Measurements from ENCODE around the gene HNF1B. TPM values are rescaled to one million over a fixed set of nuclear protein-coding genes. Genes with fewer than 3 reads are reported as not detected.
"Not testable (repeated sequence)": the region's sequence is repeated elsewhere in the genome, so short reads cannot be mapped to it uniquely, and the experiment has no call there.

Gene HNF1B
- total RNA-seq, 2 donors from 2014 or later = 2.7 to 7.0 TPM

- no peaks in the 10 kb centered on the region for H3K27me3 ChIP-seq (replicated peaks; ENCODE audit: insufficient read depth)
- intact Hi-C loops (cut with DNase I) = no loop called here
- H3K9me3 ChIP-seq = no peaks in the 10 kb centered on the region
- TF ChIP-seq POLR2A (IDR thresholded peaks at IDR 0.05) (no peak), POLR2AphosphoS5 (IDR thresholded peaks at IDR 0.05) (no peak), CTCF (IDR thresholded peaks at IDR 0.05) (no peak)
- H3K4me3 ChIP-seq = no peak overlapping the region
- WGBS = 17% methylated on average over 5 of the region's 5 CpGs
- H3K4me1 ChIP-seq (replicated peaks) = no peaks in the 10 kb centered on the region
- H3K36me3 ChIP-seq = no peaks in the 10 kb centered on the region
- no peak overlapping the region for H3K27ac ChIP-seq
- DNase-seq (ENCODE audit: low spot score) = no peak
Observed at GRCh38 chr17:37789021-37789565, 44.2 kb upstream of the HNF1B start.

GRCh38 chr17:37788526-37788925 is 43.7 kb upstream of the HNF1B start:
- Histone ChIP-seq H3K36me3 (no peaks in the 10 kb centered on the region), H3K27ac (no peak overlapping the region), H3K4me1 (replicated peaks) (no peaks in the 10 kb centered on the region), H3K27me3 (replicated peaks; ENCODE audit: insufficient read depth) (no peaks in the 10 kb centered on the region), H3K9me3 (no peaks in the 10 kb centered on the region), H3K4me3 (no peak overlapping the region)
- TF ChIP-seq POLR2AphosphoS5 (IDR thresholded peaks at IDR 0.05) (no peak), POLR2A (IDR thresholded peaks at IDR 0.05) (no peak), CTCF (IDR thresholded peaks at IDR 0.05) (no peak)
- DNase-seq (ENCODE audit: low spot score) = no peak
- intact Hi-C loops (cut with DNase I) = no loop called here
- whole genome bisulfite sequencing = 61% methylated on average over 1 of the region's 1 CpG

- no peak for TF ChIP-seq POLR2AphosphoS5 (IDR thresholded peaks at IDR 0.05)
- TF ChIP-seq CTCF (IDR thresholded peaks at IDR 0.05) = no peak
- TF ChIP-seq POLR2A (IDR thresholded peaks at IDR 0.05) = no peak
- WGBS = 20% methylated on average over 8 of the region's 8 CpGs
- intact Hi-C loops (cut with DNase I) = no loop called here
- Histone ChIP-seq H3K9me3 (no peaks in the 10 kb centered on the region), H3K4me3 (no peak overlapping the region), H3K4me1 (replicated peaks) (no peaks in the 10 kb centered on the region), H3K27me3 (replicated peaks; ENCODE audit: insufficient read depth) (no peaks in the 10 kb centered on the region), H3K36me3 (no peaks in the 10 kb centered on the region), H3K27ac (no peak overlapping the region)
- no peak for DNase-seq (ENCODE audit: low spot score)
Observed at GRCh38 chr17:37787055-37787757, 42.3 kb upstream of the HNF1B start.

- WGBS = 80% methylated on average over 2 of the region's 2 CpGs
- intact Hi-C loops (cut with DNase I) = no loop called here
- no peak overlapping the region for H3K4me3 ChIP-seq
- no peaks in the 10 kb centered on the region for H3K27me3 ChIP-seq (replicated peaks; ENCODE audit: insufficient read depth)
- no peaks in the 10 kb centered on the region for H3K9me3 ChIP-seq
- no peaks in the 10 kb centered on the region for H3K36me3 ChIP-seq
- no peaks in the 10 kb centered on the region for H3K4me1 ChIP-seq (replicated peaks)
- H3K27ac ChIP-seq = no peak overlapping the region
- TF ChIP-seq POLR2AphosphoS5 (IDR thresholded peaks at IDR 0.05) = no peak
- TF ChIP-seq POLR2A (IDR thresholded peaks at IDR 0.05) = no peak
- DNase-seq (ENCODE audit: low spot score) = no peak
Observed at GRCh38 chr17:37786481-37786880, 41.6 kb upstream of the HNF1B start.

GRCh38 chr17:37782460-37782859 is 37.6 kb upstream of the HNF1B start:
- H3K36me3 ChIP-seq; H3K4me1 ChIP-seq (replicated peaks); intact Hi-C loops (cut with DNase I); H3K27ac ChIP-seq; H3K4me3 ChIP-seq; H3K27me3 ChIP-seq (replicated peaks; ENCODE audit: insufficient read depth); DNase-seq (ENCODE audit: low spot score); H3K9me3 ChIP-seq: not testable (repeated sequence)
- 96% methylated on average over 1 of the region's 1 CpG for WGBS

- WGBS = 78% methylated on average over 2 of the region's 2 CpGs
- no peaks in the 10 kb centered on the region for H3K9me3 ChIP-seq
- no peaks in the 10 kb centered on the region for H3K27me3 ChIP-seq (replicated peaks; ENCODE audit: insufficient read depth)
- no peak overlapping the region for H3K27ac ChIP-seq
- H3K36me3 ChIP-seq = no peaks in the 10 kb centered on the region
- TF ChIP-seq POLR2A (IDR thresholded peaks at IDR 0.05) = no peak
- no peak for TF ChIP-seq POLR2AphosphoS5 (IDR thresholded peaks at IDR 0.05)
- TF ChIP-seq CTCF (IDR thresholded peaks at IDR 0.05) = no peak
- H3K4me3 ChIP-seq = no peak overlapping the region
- intact Hi-C loops (cut with DNase I) = no loop called here
- DNase-seq (ENCODE audit: low spot score) = no peak
- H3K4me1 ChIP-seq (replicated peaks) = no peaks in the 10 kb centered on the region
Observed at GRCh38 chr17:37781451-37781850, 36.6 kb upstream of the HNF1B start.

All from prostate gland (tissue), 2 donors.